PC-9 (cell line): Measurements from ENCODE around the gene EIF4G2. TPM values are rescaled to one million over a fixed set of nuclear protein-coding genes. Genes with fewer than 3 reads are reported as not detected.

ENCODE experiments used
- BruUV-seq: library from RNA; stranded (reverse); fragments of 400-500 nt; replicated peaks from 2 replicates; lab custom pipeline; 2021; lab: Mats Ljungman, UMichigan
- CTCF ChIA-PET: fragments of 300-600 bp; sonication (Branson Sonifier 250); formaldehyde crosslinking; loops from one replicate; lab custom pipeline; 2022; ENCODE audit warnings: antibody characterized with exemption; lab: Charles Lee
- POLR2A ChIA-PET: fragments of 300-600 bp; sonication (Branson Sonifier 250); formaldehyde crosslinking; loops from one replicate; lab custom pipeline; 2022; ENCODE audit warnings: antibody characterized with exemption; ENCODE audit not compliant: unreplicated experiment; lab: Charles Lee
- DNase-seq, 2 experiments: peaks; one replicate each; pipeline versions ENCODE4 v3.0.0 to v3.0.0-alpha.2; 2015 to 2022; ENCODE audit warnings: mixed read lengths in 1 of 2
- H2AFZ ChIP-seq: fragments of 200-600 bp; sonication (generic); 2 replicates; pipeline ENCODE4 v1.8.1; 2017; ENCODE audit warnings: antibody characterized with exemption
- H3F3A ChIP-seq: fragments of 200-600 bp; sonication (generic); 2 replicates; pipeline ENCODE4 v1.8.1; 2017; ENCODE audit warnings: antibody characterized with exemption, mild to moderate bottlenecking, low read depth; ENCODE audit not compliant: insufficient read depth
- H3K27ac ChIP-seq: fragments of 200-600 bp; sonication (generic); 2 replicates; pipeline ENCODE4 v1.6.1; 2016; ENCODE audit warnings: mixed run types
- H3K27me3 ChIP-seq: fragments of 200-600 bp; sonication (generic); 2 replicates; pipeline ENCODE4 v1.6.1; 2016; ENCODE audit warnings: low read depth, mixed run types; ENCODE audit not compliant: insufficient read depth
- H3K36me3 ChIP-seq: fragments of 200-600 bp; sonication (generic); 2 replicates; pipeline ENCODE4 v1.6.1; 2016; ENCODE audit warnings: low read depth, mixed run types
- H3K4me1 ChIP-seq: fragments of 200-600 bp; sonication (generic); replicated peaks from 2 replicates; pipeline ENCODE4 v1.6.1; 2016; ENCODE audit warnings: mixed run types; ENCODE audit not compliant: insufficient read depth
- H3K4me2 ChIP-seq: fragments of 200-600 bp; sonication (generic); 2 replicates; pipeline ENCODE4 v1.6.1; 2017; ENCODE audit warnings: mixed run types
- H3K4me3 ChIP-seq: fragments of 200-600 bp; sonication (generic); 2 replicates; pipeline ENCODE4 v1.6.1; 2016; ENCODE audit warnings: mixed run types
- H3K79me2 ChIP-seq: fragments of 200-600 bp; sonication (generic); 2 replicates; pipeline ENCODE4 v1.6.1; 2017; ENCODE audit warnings: low read depth, mixed run types
- H3K9me2 ChIP-seq: fragments of 200-600 bp; sonication (generic); 2 replicates; pipeline ENCODE4 v1.8.1; 2017; ENCODE audit warnings: mild to moderate bottlenecking; ENCODE audit not compliant: insufficient read depth
- H3K9me3 ChIP-seq: fragments of 200-600 bp; sonication (generic); 2 replicates; pipeline ENCODE4 v1.8.1; 2016; ENCODE audit warnings: low read depth; ENCODE audit not compliant: insufficient read depth
- H4K20me1 ChIP-seq: fragments of 200-600 bp; sonication (generic); 2 replicates; pipeline ENCODE4 v1.8.1; 2017; ENCODE audit not compliant: insufficient read depth
- EZH2 ChIP-seq: fragments of 200-600 bp; sonication (generic); IDR thresholded peaks from 2 replicates; pipeline ENCODE4 v1.8.0; 2017; ENCODE audit warnings: antibody characterized with exemption, low read depth
- intact Hi-C: fragments of 100-400 bp; cut with micrococcal nuclease; formaldehyde crosslinking; loops from one replicate; pipeline ENCODE4 v1.10.0; 2022; ENCODE audit not compliant: unreplicated experiment
- total RNA-seq: library from RNA; stranded (reverse); gene quantifications from 2 replicates; pipeline ENCODE4 v1.2.3, GENCODE V29; 2021
- TF ChIP-seq, protein P1 (sequence below): fragments of 200-600 bp; sonication (generic); conservative IDR thresholded peaks from 2 replicates; pipeline ENCODE4 v1.6.1; 2017; ENCODE audit warnings: mixed run types, antibody characterized with exemption, mild to moderate bottlenecking, moderate library complexity

Gene EIF4G2
- total RNA-seq, 1 experiment from 2014 or later, result 353 TPM

DNA sequence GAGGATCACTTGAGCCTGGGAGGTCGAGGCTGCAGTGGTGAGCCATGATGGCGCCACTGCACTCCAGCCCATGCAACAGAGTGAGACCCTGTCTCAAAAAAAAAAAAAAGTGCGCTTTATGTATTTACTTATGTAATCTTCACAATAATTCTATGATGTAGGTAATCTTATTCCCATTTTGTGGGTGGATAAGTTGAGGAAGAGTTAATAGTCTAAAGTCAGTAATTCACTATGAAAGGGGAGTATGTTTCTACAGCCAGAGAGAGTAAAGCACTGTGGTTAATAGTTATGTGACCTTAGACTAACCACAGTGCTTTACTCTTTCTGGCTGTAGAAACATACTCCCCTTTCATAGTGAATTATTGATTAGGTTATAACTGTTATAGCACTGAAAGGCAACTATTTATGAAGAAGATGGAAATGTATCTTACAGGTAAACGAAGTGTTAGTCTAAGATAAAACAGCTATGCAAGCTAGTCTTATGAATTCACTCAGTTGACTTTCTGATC, 45.8 kb downstream of the EIF4G2 start:
- Histone ChIP-seq H3K4me2 (no peak overlapping the region), H3K27me3 (no peaks in the 10 kb centered on the region), H3K4me1 (no peaks in the 10 kb centered on the region), H3K79me2 (no peaks in the 10 kb centered on the region), H3K36me3 (no peaks in the 10 kb centered on the region; the same call in 1 of the 2 replicates), H3K9me3 (no peaks in the 10 kb centered on the region), H4K20me1 (no peaks in the 10 kb centered on the region), H2AFZ (no peak overlapping the region), H3K27ac (no peak overlapping the region), H3K4me3 (no peak overlapping the region), H3K9me2 (no peaks in the 10 kb centered on the region), H3F3A (no peaks in the 10 kb centered on the region)
- POLR2A ChIA-PET, result interaction anchor here (0.6 kb wide), 1 partner anchor 11 kb away, joined by 3 read pairs; no protein-coding TSS in a partner anchor
- CTCF ChIA-PET, result interaction anchor here (0.5 kb wide), 1 partner anchor 180 kb away, joined by 3 read pairs; no protein-coding TSS in a partner anchor
- intact Hi-C loops, result no loop called here
- no peak for DNase-seq
- BruUV-seq, result no TSS peak
- TF ChIP-seq, protein P1, sequence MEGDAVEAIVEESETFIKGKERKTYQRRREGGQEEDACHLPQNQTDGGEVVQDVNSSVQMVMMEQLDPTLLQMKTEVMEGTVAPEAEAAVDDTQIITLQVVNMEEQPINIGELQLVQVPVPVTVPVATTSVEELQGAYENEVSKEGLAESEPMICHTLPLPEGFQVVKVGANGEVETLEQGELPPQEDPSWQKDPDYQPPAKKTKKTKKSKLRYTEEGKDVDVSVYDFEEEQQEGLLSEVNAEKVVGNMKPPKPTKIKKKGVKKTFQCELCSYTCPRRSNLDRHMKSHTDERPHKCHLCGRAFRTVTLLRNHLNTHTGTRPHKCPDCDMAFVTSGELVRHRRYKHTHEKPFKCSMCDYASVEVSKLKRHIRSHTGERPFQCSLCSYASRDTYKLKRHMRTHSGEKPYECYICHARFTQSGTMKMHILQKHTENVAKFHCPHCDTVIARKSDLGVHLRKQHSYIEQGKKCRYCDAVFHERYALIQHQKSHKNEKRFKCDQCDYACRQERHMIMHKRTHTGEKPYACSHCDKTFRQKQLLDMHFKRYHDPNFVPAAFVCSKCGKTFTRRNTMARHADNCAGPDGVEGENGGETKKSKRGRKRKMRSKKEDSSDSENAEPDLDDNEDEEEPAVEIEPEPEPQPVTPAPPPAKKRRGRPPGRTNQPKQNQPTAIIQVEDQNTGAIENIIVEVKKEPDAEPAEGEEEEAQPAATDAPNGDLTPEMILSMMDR, result no peak
- no peak for TF ChIP-seq EZH2

DNA sequence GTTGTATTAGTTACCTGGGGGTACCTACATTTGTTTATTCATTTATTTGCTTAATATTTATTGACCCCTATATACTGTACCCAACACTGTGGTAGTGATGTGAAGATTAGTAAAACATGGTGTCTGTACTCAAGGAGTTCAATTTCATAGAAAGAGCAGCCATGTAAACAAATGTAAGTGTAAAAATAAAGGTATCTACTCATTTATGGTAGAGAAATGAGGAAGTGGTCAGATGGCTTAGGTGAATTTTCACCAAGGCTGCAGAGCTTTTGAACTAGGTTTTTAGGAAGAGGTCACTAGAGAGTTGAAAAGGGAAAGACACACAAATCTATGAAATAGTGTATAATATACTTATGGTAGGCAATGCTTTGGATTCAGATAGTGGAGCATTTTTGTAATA, 46.5 kb downstream of the EIF4G2 start:
- no peaks in the 10 kb centered on the region for H4K20me1 ChIP-seq
- H3K27me3 ChIP-seq, result no peaks in the 10 kb centered on the region
- no peaks in the 10 kb centered on the region for H3K9me2 ChIP-seq
- no peak overlapping the region for H3K4me2 ChIP-seq
- no peak overlapping the region for H3K27ac ChIP-seq
- ChIA-PET CTCF (no interaction called here), POLR2A (no interaction called here)
- TF ChIP-seq EZH2, result no peak
- TF ChIP-seq, protein P1, result no peak
- intact Hi-C loops, result no loop called here
- DNase-seq, result no peak
- H3K9me3 ChIP-seq, result no peaks in the 10 kb centered on the region
- no TSS peak for BruUV-seq
- no peak overlapping the region for H3K4me3 ChIP-seq
- no peaks in the 10 kb centered on the region for H3K4me1 ChIP-seq
- H3F3A ChIP-seq, result no peaks in the 10 kb centered on the region
- no peaks in the 10 kb centered on the region for H3K79me2 ChIP-seq
- H2AFZ ChIP-seq, result no peak overlapping the region
- no peaks in the 10 kb centered on the region; the same call in 1 of the 2 replicates for H3K36me3 ChIP-seq

DNA sequence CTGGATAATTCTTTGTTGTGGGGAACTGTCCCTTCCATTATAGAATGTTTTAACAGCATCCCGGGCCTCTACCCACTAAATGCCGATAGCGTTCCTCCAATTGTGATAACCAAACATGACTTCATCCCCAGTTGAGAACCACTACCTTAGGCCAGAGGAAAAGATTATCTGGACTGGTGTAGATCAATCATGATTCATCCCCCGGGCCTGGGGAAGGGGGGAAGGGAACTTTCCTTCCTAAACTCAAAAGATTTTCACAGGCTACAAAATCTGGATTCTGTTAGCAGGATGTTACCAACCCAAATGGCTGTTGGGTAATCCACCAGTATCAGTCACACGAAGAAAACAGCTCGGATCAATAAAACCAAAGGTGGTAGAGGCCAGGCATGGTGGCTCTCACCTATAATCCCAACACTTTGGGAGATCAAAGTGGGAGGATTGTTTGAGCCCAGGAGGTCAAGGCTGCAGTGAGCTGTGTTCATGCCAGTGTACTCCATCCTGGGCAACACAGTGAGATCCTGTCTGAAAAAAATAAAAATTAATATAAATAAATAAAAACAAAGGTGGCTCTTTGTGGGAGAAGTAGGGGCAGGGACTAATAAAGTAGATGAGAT, 47.5 kb downstream of the EIF4G2 start:
- Histone ChIP-seq H3K27me3 (no peaks in the 10 kb centered on the region), H3K9me2 (no peaks in the 10 kb centered on the region), H3K4me3 (no peak overlapping the region), H3K27ac (no peak overlapping the region), H2AFZ (no peak overlapping the region), H3K4me2 (no peak overlapping the region), H3K79me2 (no peaks in the 10 kb centered on the region), H3F3A (no peaks in the 10 kb centered on the region), H4K20me1 (no peaks in the 10 kb centered on the region), H3K9me3 (no peaks in the 10 kb centered on the region), H3K4me1 (no peaks in the 10 kb centered on the region), H3K36me3 (no peaks in the 10 kb centered on the region; the same call in 1 of the 2 replicates)
- DNase-seq, result no peak
- POLR2A ChIA-PET, result no interaction called here
- no peak for TF ChIP-seq EZH2
- TF ChIP-seq, protein P1, result no peak
- intact Hi-C loops, result no loop called here
- no TSS peak for BruUV-seq
- CTCF ChIA-PET, result no interaction called here
